Type B pancreatic cell (in vitro differentiated cells): ENCODE data around the gene STX16. TPM values are rescaled to one million over a fixed set of nuclear protein-coding genes. Genes with fewer than 3 reads are reported as not detected.

Experiments used
- DNase-seq: peaks from one replicate; pipeline ENCODE4 v3.0.0; 2021; ENCODE audit warnings: mixed read lengths; ENCODE audit not compliant: unreplicated experiment; ENCODE audit errors: extremely low spot score
- H3K27ac Mint-ChIP-seq: 2 replicates; pipeline ENCODE4 v1.8.0; 2021; ENCODE audit warnings: mild to moderate bottlenecking, mixed read lengths
- H3K27me3 Mint-ChIP-seq: 2 replicates; pipeline ENCODE4 v1.8.0; 2021; ENCODE audit warnings: mixed read lengths
- H3K36me3 Mint-ChIP-seq: 2 replicates; pipeline ENCODE4 v1.8.0; 2021; ENCODE audit warnings: mixed read lengths
- H3K4me1 Mint-ChIP-seq: one replicate; pipeline ENCODE4 v1.8.0; 2021; ENCODE audit warnings: mixed read lengths; ENCODE audit not compliant: unreplicated experiment
- H3K4me3 Mint-ChIP-seq: 2 replicates; pipeline ENCODE4 v1.8.0; 2021; ENCODE audit warnings: mild to moderate bottlenecking, mixed read lengths
- H3K9me3 Mint-ChIP-seq: 2 replicates; pipeline ENCODE4 v1.8.0; 2021; ENCODE audit warnings: mixed read lengths
- total RNA-seq: library from RNA; stranded (reverse); gene quantifications from 2 replicates; pipeline ENCODE4 v1.2.1, GENCODE V29; 2021; ENCODE audit warnings: low replicate concordance
- TF ChIP-seq, protein P1 (sequence below): fragments of 200-600 bp; sonication (generic); conservative IDR thresholded peaks from 2 replicates; pipeline ENCODE4 v1.5.0; 2021; ENCODE audit warnings: antibody characterized with exemption, mild to moderate bottlenecking

STX16 gene
- total RNA-seq, 1 donor from 2014 or later, result 62.8 TPM

DNA sequence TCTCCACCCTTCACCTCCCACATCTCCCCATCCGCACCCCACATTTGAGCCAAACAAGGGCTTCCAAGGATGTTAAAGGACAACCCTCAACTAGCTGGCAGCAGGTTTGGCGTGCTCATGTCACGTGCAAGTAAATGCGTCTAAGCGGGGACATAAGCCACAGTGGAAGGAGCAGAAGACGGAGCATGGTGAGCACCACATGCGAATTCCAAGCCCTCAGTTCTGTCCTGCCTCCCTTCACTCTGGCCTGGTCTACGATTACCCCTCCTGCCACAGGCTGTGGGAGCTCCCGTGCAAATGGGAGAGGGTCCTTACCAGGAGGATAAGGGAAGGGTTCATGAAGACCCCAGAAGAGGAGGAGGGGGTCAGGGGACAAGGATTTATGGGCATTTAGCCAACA lies 44.9 kb upstream of the STX16 start:
- Mint-ChIP-seq H3K4me1 (peaks cover 6% of the 10 kb centered on the region), H3K9me3 (no peaks in the 10 kb centered on the region), H3K27me3 (peaks cover 7% of the 10 kb centered on the region), H3K36me3 (no peaks in the 10 kb centered on the region), H3K27ac (no peak overlapping the region), H3K4me3 (no peak overlapping the region)
- TF ChIP-seq, protein P1, sequence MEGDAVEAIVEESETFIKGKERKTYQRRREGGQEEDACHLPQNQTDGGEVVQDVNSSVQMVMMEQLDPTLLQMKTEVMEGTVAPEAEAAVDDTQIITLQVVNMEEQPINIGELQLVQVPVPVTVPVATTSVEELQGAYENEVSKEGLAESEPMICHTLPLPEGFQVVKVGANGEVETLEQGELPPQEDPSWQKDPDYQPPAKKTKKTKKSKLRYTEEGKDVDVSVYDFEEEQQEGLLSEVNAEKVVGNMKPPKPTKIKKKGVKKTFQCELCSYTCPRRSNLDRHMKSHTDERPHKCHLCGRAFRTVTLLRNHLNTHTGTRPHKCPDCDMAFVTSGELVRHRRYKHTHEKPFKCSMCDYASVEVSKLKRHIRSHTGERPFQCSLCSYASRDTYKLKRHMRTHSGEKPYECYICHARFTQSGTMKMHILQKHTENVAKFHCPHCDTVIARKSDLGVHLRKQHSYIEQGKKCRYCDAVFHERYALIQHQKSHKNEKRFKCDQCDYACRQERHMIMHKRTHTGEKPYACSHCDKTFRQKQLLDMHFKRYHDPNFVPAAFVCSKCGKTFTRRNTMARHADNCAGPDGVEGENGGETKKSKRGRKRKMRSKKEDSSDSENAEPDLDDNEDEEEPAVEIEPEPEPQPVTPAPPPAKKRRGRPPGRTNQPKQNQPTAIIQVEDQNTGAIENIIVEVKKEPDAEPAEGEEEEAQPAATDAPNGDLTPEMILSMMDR, result no peak
- DNase-seq, result no peak

DNA sequence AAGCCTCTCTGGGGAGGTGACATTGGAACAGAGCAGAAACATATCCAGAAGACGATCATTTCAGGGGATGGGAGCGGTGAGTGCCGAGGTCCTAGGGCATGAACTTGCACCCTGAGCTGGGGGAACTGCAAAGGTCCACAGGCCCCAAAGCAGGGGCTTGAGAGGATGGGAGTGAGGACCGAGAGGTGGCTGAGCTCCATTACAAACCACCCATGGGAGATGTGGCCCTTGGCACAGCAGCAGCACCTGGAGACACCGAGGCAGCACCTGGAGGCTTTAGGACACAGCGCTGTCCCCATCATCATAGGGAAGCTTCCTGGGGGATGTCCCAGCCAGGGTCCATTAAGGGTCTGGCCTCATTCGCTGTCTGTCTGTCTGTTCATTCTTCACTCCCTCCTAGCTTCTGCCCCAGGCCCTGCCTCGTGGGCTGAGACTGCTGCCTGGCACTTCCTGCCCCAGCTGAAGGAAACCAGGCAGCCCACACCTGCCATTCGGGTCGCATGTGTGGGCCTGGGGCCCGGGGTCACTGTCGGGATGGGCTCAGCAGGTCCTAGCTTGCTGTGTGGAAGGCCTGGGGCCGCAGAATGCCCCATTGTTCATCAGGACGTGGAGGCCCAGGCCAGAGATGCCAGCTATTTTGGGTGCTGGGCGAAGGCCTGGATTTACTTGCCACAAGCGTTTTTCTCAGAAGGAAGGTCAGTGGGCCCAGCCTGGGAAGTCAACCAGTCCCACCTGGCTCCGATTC lies 42.8 kb upstream of the STX16 start:
- DNase-seq, result no peak
- no peaks in the 10 kb centered on the region for H3K9me3 Mint-ChIP-seq
- TF ChIP-seq, protein P1, result no peak
- H3K27me3 Mint-ChIP-seq, result peaks cover 7% of the 10 kb centered on the region
- peak overlapping the region; percentile 26 for H3K27ac Mint-ChIP-seq
- H3K4me3 Mint-ChIP-seq, result no peak overlapping the region
- H3K36me3 Mint-ChIP-seq, result no peaks in the 10 kb centered on the region
- peaks cover 10% of the 10 kb centered on the region for H3K4me1 Mint-ChIP-seq

DNA sequence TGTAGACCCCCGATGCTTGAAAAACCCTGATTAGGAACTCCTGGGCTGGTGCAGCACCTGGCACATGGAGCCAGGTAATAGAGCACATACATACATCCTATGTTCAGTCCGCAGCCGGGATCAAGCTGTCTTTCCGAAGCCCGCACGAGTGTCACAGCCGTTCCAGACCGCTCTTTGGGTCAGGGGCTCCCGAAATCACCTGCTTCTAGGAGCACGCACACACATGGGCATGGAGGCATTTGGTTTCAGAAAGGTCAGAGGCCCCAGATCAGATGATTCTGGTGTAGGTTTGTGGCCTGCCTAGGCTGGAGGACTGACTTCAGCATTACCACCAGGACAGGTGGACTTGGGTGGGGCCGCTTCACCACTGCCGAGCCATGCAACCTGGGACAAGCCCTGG lies 42.1 kb upstream of the STX16 start:
- Mint-ChIP-seq H3K27me3 (peaks cover 7% of the 10 kb centered on the region), H3K36me3 (no peaks in the 10 kb centered on the region), H3K9me3 (no peaks in the 10 kb centered on the region), H3K4me3 (no peak overlapping the region), H3K4me1 (peaks cover 10% of the 10 kb centered on the region), H3K27ac (no peak overlapping the region)
- TF ChIP-seq, protein P1, result no peak
- no peak for DNase-seq

DNA sequence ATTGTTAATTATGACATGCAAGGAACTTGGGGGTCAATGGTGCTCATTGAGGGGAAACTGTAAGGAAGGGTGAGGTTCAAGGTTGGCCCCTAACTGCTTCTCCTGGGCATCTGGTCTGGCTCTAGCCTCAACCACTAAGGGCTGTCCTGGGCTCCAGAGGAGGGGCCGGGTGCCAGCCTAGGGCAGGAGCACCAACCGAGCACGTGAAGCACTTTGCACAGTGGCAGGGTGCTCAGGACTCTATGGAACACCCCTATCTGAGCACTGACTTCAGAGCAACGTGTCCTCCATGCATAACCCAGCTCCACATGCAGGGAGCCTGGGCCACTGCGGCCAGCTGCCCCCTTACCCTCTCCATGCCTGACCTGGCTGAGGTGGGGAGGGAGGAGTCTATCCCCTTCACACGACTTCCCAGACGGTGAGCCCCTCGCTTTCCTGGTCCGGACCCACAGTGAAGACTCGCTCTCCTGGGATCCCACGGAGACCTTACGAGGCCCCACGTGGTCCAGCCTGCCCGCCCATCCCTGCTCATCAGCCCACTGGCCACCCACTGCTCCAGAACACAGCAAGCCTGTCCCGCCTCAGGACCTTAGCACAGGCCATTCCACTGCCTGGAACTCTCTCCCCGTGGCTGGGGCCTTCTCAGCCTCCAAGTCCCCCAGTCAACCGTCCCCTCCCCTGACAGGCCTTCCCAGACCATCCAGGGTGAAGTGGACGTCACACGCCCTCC lies 40.8 kb upstream of the STX16 start:
- H3K9me3 Mint-ChIP-seq, result no peaks in the 10 kb centered on the region
- H3K36me3 Mint-ChIP-seq, result no peaks in the 10 kb centered on the region
- DNase-seq, result no peak
- H3K27ac Mint-ChIP-seq, result peak overlapping the region; percentile 93
- TF ChIP-seq, protein P1, result no peak
- H3K4me1 Mint-ChIP-seq, result peaks cover 10% of the 10 kb centered on the region
- no peak overlapping the region for H3K4me3 Mint-ChIP-seq
- peaks cover 7% of the 10 kb centered on the region for H3K27me3 Mint-ChIP-seq

DNA sequence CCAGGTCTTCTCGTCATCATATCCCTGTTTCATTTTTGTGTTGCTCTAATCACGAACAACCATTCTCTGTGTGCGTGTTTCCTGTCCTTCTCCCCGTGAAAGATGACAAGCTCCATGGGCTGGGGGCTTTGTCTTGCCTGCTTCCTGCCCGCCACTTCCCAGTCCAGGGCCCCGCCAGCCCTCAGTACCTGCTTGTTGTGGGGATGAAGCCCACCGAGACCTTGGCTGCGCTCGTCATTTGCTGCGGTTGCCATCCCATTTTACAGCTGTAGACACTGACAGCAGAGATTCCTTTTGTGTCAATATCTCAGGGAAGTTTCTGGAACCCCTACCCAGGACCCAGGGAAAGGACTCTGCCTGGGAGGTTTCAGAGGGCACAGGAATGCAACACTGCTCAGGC lies 40.3 kb upstream of the STX16 start:
- Mint-ChIP-seq H3K4me3 (peak overlapping the region; percentile 57), H3K27me3 (peaks cover 7% of the 10 kb centered on the region), H3K9me3 (no peaks in the 10 kb centered on the region), H3K4me1 (peaks cover 10% of the 10 kb centered on the region), H3K27ac (peak overlapping the region; percentile 93), H3K36me3 (no peaks in the 10 kb centered on the region)
- no peak for DNase-seq
- TF ChIP-seq, protein P1, result no peak
